NCI-H1436 (cell line): ENCODE results near the gene UGGT2.

Source experiments
- DNase-seq: peaks from one replicate; lab custom pipeline; 2025; lab: John Stamatoyannopoulos, UW

UGGT2 gene, protein sequence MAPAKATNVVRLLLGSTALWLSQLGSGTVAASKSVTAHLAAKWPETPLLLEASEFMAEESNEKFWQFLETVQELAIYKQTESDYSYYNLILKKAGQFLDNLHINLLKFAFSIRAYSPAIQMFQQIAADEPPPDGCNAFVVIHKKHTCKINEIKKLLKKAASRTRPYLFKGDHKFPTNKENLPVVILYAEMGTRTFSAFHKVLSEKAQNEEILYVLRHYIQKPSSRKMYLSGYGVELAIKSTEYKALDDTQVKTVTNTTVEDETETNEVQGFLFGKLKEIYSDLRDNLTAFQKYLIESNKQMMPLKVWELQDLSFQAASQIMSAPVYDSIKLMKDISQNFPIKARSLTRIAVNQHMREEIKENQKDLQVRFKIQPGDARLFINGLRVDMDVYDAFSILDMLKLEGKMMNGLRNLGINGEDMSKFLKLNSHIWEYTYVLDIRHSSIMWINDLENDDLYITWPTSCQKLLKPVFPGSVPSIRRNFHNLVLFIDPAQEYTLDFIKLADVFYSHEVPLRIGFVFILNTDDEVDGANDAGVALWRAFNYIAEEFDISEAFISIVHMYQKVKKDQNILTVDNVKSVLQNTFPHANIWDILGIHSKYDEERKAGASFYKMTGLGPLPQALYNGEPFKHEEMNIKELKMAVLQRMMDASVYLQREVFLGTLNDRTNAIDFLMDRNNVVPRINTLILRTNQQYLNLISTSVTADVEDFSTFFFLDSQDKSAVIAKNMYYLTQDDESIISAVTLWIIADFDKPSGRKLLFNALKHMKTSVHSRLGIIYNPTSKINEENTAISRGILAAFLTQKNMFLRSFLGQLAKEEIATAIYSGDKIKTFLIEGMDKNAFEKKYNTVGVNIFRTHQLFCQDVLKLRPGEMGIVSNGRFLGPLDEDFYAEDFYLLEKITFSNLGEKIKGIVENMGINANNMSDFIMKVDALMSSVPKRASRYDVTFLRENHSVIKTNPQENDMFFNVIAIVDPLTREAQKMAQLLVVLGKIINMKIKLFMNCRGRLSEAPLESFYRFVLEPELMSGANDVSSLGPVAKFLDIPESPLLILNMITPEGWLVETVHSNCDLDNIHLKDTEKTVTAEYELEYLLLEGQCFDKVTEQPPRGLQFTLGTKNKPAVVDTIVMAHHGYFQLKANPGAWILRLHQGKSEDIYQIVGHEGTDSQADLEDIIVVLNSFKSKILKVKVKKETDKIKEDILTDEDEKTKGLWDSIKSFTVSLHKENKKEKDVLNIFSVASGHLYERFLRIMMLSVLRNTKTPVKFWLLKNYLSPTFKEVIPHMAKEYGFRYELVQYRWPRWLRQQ (N-terminal part only)

DNA sequence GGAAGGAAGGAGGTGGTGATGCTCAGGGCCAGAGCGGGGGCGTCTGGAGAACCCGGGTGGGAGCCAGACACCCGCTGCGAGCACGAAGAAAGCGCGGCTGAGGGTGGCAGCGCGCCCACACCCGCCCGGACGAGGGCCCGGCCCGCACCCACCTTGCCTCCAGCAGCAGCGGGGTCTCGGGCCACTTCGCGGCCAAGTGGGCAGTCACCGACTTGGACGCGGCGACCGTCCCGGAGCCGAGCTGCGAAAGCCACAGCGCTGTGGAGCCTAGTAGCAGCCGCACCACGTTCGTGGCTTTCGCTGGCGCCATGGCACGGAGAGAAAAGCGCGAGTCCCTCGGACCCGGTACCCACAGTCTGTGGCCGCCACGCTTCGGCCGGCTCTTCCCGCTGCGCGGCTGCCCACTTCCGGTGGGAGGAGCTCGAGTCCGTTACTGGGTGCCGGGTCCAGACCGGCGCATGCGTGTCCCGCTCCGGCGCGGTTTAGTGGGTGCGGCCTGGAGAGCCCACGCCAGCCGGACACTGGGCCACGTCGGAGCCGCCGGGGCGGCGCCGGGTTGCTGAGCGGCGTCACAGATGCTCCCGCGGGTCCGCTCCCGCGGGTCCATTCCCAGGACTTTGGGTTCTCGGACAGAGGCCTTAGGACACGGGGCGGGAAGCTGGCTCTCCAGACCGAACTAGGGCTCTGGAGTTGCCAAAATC lies at the start of gene UGGT2:
Gene UGGT2 (minus strand): TSS at position 399 of the 701 bp plus-strand sequence. CDS start 89 bp downstream, at position 310.
- peak; percentile 83 for DNase-seq

DNA sequence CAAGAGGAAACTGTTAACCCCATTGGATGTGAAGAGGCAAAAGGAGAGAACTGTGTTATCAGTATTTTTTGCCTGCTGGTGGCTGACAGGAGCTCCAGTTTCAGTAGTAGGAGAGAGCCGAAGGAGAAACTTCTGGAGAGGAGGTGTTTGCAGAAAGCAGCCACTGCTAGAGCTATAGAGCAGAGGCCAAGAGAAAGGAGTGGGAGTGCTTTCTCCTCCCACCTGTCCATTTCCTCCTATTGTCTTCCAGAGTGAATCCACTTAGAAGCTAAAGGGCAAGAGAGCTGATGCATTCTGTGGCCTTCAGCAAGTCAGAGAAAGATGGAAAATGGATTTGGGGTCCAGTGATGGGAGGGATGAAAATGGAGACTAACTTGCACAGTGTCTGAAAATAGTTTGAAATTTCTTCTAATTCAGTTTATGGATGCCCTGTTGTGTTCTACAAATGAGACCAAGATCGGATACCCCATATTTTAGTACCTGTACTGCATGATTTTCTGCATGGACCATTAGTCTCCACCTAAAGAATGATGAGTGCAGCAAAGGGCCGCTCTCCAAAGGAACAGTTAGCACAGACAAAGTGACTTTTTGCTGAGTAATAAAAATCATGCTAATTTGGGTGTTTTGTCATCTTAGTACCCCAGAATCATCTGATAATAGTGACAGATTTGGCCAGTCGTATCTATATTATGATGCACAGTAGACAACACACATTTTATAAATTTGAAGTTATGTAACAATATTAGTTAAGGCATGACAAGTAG lies 47.4 kb upstream of the UGGT2 start:
- no peak for DNase-seq

DNA sequence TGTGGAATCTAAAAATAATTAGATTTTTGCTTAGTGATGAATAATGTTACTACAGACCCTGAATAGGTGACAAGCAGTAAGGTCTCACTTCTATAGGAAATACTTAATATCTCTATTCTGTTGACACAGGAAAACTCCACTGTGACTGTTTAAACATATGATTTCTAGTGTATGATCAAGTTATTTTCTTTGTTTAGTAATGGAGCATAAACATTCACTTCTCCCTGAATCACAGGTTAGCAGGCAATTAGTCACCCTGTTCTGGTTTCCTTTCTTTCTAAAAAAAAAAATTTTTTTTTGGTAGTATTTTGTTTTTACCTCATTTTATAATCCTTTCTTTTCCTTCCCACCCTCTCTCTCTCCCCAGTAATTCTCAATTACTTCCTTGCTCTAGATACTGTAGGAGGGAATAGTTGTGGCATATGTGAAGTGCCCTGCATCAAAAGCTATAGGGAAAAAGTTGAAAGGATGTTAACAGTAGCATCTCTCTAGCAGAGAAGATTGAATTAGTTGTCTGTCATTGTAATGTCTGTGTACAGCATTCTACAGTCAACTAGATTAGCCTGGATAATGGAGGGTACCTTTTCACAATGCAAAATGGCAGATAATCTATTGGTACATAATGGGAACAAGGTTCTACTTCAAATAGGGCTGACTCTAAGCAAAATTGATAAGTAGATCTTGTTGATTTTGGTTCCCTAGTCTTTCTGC lies 40.2 kb upstream of the UGGT2 start:
- no peak for DNase-seq

DNA sequence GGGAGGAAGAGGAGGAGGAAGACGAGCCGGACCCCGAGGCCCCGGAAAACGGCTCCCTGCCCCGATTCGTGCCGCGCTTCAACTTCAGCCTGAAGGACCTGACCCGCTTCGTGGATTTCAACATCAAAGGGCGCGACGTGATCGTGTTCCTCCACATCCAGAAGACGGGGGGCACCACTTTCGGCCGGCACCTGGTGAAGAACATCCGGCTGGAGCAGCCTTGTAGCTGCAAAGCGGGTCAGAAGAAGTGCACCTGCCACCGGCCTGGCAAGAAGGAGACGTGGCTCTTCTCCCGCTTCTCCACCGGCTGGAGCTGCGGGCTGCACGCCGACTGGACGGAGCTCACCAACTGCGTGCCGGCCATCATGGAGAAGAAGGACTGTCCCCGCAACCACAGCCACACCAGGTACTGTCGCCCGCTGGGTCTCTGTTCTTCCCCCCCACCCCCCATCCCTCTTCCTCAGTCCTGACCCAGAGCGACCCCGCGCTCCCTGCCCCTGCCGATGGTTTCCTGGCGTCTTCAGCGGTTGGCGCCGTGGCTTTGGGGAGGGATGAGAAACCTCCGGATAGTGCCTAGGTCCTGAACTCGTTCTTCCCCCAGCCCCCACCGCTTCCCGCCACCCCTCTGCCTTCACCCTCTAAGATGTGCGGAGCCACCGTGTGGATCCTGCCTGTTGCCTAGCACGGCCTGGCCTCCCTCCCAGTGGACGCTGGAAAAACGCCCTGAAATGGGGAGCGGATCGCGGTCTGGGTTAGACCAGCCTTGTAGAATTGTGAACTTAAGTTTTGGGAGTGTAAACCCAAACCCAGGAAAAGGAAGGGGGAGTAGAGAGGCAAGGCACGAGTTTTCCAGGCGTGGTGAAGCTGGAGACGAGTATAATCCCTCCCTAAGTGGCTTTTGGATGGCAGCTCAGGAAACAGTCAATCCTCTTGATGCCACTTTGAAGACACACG lies 38.2 kb upstream of the UGGT2 start:
- peak; percentile 22 for DNase-seq

DNA sequence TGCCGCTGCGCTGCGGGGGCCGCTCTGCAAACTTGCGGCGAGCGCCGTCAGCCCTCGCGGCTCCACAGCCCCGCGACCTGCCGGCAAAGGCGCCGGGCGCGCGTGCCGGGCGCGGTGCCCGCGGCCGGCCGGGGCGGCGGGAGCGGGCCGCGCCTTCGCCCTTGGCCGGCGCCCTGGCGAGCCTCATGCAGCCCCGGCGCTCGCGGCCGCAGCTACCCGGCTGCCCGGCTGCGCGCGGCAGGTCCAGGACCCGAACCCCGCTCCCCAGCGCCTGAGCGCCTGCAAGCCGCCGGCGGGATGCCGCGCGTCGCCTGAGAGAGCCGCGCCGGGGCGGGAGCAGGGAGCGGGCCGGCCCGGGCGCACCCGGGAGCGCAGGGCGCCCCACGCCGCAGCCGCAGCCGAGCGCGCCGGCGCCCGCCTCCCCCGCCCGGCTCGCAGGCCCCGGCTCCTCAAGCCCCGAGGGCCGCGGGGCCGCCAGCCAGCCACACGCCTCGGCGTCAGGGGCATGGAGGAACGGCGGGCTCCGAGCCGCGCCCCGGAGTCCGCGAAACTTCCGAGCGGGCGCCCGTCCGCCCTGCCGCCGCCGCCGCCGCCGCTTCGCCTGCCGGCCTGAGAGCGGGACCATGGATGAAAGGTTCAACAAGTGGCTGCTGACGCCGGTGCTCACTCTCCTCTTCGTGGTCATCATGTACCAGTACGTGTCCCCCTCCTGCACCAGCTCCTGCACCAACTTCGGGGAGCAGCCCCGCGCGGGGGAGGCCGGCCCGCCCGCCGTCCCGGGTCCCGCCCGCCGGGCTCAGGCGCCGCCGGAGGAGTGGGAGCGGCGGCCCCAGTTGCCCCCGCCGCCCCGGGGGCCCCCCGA lies 37.3 kb upstream of the UGGT2 start:
- DNase-seq = no peak

DNA sequence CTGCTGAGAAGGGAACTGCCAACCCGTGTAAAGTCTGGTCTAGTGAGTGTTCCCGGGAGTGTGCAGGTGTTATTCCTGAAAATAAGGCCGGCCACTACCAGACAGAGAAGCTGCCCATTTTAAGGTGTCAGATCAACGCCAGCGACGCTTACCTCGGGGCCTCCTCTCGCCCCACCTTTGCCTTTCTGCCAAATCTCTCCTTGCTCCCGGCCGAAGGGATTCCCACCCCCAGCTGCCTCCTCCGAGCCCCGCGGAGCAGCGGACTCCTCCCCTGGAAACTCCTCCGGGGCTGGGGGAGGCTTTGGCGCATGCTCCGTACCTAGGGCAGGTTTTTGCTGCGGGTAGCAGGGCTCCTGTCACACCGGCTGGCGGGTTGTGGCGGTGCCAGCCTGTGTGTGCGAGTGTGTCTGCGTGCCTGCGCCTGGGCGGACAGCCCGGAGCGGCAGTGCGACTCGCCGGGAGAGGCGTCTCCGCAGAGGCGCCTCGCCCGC lies 36.6 kb upstream of the UGGT2 start, which contains the start of gene HS6ST3:
Gene HS6ST3 (plus strand): TSS at position 359 of the 491 bp plus-strand sequence.
- peak; percentile 74 for DNase-seq

DNA sequence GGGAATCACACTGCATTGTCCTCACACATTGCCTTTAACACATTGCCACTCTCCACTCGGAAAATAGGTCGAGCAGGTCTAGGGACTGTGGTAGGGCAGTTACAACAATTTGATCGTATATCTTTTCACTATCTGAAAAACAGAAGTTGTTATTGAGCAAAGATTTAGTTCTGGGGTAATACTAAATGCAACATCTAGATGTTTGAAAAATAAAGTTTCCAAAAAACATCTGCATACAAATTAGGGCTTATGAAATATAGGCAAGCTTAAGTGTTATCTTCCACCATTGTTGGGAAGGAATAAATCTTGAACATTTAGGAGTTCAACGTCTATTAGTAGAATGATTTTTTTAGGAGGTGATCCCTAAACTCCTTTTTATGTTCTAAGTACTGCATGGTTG lies 35.9 kb upstream of the UGGT2 start:
- no peak for DNase-seq

DNA sequence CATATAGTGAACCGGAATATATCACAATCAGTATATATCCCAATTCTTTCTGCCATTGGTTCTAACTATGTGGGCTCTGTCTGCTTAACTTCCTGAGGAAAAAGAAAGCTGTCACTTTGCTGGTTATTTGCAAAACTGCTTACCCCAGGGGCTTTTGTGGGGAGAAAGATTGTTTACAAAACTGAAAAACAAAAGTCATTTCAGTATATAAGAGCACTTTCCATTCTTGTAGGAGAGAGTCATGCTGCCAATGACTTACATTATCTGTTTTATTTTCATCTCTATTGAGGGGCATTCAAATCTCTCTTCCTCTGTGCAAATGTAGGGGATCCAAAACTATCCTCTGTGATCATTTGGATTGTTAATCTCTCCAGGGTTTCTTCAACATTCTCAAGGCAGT lies 33.5 kb upstream of the UGGT2 start:
- DNase-seq = no peak

DNA sequence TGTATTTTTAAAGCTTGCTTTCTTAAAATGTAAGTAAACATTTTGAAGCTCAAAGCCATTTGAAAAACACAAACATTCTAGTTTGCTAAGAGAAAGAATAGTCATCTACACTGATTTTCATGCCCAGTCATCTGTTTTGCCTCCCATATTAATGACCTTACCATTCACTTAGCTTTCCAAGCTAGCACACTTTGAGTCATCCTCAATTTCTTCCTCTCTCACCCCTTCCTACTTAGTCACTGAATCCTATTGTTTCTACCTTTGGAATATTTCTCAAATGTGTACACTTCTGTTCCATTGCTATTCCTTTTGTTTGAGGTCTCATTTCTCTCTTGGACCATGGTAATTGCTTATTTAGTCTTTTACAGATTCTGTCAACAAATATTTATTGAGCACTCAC lies 29.4 kb upstream of the UGGT2 start:
- no peak for DNase-seq

DNA sequence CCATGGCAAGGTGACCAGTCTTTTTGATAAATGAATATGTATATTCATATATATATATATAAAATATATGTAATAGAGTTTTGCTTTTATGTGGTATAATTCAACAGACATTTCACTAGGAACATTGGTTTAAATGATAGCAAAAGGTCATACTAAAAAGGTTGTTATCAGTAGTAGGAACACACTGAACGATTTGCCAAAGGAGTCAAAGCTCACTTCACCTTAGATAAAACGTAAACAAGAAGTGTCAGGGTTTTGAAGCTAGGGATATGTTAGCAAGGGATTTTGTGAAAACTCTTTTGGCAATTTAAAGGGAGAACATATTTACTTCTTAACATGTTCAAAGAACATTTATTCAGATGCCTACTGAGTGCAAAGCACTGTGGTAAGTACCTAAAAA lies 28.7 kb upstream of the UGGT2 start:
- DNase-seq = no peak

DNA sequence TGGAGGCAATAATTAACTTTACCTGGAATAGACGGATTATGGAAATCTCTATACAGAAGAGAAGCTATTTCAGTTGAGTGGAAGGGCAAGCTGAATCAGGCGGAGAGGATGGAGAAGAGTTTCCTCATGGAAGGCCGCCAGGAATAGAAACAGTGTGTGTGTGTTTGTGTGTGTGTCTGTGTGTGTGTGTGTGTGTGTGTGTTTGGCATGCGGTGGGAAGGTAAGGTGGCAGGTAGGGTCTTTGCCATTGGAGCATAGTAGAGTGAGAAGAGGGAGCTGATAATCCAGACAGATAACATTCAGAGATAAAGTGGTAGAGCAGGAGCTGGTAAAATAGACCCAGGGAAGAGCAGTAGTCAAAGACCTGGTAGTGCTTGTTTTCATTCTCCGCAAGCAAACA lies 27.5 kb upstream of the UGGT2 start:
- no peak for DNase-seq

DNA sequence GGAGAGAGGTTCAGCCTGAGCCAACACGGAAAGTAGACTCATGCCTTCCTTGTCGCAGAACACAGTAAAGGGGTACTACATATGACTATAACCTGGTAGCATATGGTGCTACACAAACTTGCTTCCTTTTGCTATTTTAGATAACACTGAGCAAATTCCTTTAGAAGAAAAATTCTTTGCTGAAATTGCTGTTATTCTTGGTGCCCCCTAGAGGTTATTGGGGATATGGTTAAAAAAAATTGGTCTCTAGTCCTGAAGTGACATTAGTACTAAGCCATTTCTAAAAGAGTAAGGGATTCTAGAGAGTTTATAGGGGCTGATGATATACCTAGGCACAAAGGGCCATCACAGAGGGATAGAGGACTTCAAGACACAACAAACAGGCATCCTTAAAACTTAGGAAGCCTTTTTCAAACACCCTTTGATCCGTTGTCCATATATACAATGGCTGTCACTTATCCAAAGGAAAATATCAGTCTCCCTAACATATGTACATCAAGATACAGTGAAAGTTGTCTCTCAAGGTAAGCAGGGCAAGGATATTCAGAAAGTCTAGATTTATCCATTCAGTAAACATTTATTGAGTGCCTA lies 22.8 kb upstream of the UGGT2 start:
- DNase-seq = no peak

DNA sequence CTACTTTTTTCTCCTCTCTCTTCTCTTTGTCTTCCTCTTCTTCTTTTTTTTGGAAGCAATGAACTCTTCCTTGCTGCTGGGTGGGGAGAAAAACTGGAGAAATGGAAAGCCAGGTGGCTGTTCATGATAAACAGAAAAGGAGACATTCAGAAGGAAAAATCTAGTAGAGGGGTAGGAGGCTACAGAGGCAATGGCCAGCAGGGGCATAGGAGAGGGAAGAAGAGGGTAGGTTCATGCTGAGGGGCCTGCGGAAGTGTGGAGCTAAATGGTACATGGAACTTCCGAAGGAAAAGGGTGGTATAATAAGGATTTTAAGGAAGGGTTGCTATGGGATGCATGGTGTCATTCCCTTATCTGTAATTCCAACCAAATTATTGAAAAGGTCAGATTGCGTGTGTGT lies 19.2 kb upstream of the UGGT2 start:
- no peak for DNase-seq

DNA sequence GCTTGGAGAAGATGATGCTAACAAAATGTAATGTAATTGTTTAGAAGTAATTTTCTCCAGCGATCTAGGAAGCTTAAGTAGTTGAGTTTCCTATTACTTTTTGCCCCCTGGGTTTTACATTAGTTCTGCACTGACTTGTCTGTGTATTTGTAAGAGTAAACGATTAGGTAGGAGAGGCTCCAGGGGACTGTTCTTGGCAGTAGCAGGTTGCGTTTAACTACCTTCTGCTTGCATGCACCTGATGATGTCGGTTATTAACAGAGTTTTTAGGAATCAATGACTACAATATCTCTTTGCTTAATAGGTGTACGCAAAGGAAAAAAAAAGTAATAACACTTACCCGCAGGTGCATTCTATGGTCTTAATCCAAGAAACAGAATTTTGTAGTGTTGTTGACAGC lies 18.3 kb upstream of the UGGT2 start:
- DNase-seq = peak; percentile 87

DNA sequence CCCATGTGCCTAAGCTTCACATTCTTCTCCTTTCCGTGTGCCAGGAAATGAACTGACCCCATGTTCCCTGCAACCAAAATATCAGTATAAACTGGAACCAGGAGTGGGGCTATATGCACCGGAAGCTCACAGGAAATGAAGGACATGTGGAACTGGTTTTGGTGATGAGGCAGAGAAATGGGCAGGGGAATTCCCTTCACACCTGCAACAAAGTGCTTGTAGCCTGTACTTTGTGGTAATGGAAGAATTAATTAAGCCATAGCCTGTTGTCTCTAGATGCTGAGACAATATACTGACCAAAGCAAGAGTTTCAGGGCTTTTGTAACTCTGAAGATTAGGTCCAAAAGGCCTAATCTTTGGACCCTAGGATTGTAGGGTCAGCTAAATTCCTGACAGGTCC lies 15.5 kb upstream of the UGGT2 start:
- no peak for DNase-seq

DNA sequence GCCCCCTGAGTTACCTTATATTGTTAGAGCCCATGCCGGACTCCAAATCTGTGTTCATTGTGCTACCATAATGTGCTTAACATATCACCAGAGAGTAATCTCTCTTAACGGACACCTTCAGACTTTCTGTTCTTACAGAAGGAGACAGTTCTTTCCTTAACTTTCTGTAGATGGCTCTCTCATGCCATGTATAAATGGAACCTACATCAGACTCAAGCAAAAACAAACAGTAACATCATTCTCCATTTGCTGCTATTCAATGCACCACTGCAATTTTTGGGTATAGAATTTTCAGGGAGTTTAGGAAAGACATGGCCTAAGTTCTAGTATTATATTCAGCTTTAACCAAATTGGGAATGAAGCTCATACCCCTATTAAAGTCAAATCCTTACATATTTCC lies 12.6 kb upstream of the UGGT2 start:
- DNase-seq = no peak

DNA sequence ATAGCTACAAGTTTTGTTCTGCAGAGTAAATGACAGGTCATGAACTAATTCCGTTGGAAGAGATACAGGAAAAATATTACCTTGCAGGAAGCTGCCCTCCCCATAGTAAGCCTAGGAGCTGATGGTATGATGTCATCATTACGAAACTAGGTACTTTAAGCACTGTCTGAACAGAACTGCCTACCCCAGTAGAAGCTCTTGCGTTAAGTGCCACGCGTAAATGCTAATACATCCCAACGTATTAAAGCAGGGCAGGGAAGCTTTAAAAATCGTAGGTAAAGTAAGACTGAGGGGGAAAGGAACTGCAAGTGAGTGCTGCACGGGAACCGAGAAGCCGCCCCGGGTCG lies 572 bp downstream of the UGGT2 start:
- DNase-seq = peak; percentile 47
